SK-N-MC (cell line): ENCODE results near the gene SSU72.

ENCODE experiments used
- EZH2 ChIP-seq: fragments of 200-600 bp; sonication (generic); IDR thresholded peaks from one replicate; pipeline ENCODE4 v1.6.1; 2017; ENCODE audit warnings: antibody characterized with exemption
- FOXP2 ChIP-seq: optimal IDR thresholded peaks from 2 replicates; pipeline ENCODE3; 2011; ENCODE audit warnings: mild to moderate bottlenecking, moderate library complexity; ENCODE audit not compliant: insufficient read depth; ENCODE audit errors: extremely low read length, control extremely low read depth
- POLR2AphosphoS5 ChIP-seq: IDR thresholded peaks from 2 replicates; pipeline ENCODE4 v1.6.1; 2012; ENCODE audit warnings: mild to moderate bottlenecking, low read depth, low read length, borderline replicate concordance

GRCh38 chr1:1619917-1620361 is 45.3 kb upstream of the SSU72 start:
- TF ChIP-seq EZH2 (no peak), POLR2AphosphoS5 (no peak), FOXP2 (no peak)
